Subcutaneous adipose tissue (tissue), 4 donors: Measurements from ENCODE around the gene TPST2. TPM values are rescaled to one million over a fixed set of nuclear protein-coding genes. Genes with fewer than 3 reads are reported as not detected.

Source experiments
- total RNA-seq, 4 donors: library from RNA; depleted of rRNA; stranded (reverse); fragments of >200 nt; gene quantifications; one replicate each; pipeline ENCODE4 v1.1.0, GENCODE V29; 2016
- TF ChIP-seq, protein P1 (sequence below): fragments of 450-650 bp; IDR thresholded peaks from one replicate; pipeline ENCODE4 v1.5.1; 2016; ENCODE audit warnings: low read depth, mild to moderate bottlenecking, control low read depth, antibody characterized with exemption, moderate library complexity

TPST2 gene
- total RNA-seq, 4 donors from 2014 or later, result 39.1 to 74.6 (median 48.3) TPM

DNA sequence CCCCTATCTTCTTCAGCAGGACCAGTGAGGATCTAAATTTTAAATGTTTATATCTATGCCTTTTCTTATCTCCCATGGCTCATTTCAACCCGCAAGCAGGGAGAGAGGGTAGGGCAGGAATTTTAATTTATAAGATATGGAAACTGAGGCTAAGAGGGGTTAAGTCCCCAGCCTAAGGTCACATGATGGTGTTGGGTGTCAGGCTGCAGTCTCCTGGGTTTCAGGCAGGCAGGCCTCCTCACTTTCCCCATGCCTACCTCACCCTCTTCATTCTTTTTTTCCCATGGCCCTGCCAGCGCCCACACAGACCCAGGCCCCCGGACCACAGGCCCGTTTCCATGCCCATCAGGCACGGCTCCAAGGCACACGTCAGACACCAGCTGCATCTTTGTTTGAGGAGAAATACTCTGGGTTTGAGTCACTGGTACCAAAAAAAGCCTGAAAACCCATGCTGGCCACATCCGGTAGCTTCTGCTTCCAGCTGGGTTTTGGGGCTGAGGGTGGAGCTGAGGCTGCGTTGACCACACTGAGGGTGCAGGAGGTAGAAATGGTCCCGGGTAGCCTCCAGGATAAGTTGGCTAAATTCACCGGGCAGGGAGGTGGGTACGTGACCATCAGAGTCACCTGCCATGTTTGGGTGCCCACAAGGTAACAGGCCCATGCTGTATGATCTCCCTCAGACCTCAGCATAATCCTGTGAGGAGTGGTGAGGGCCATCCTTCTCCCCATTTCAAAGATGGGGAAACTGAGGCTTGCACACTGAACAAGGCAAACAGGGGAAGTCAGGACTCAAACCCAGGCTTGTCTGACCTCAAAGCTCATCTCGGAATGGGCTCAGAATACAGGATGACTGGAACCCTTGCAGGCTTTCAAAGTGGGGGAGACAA, 20.4 kb upstream of the TPST2 start:
- TF ChIP-seq, protein P1, sequence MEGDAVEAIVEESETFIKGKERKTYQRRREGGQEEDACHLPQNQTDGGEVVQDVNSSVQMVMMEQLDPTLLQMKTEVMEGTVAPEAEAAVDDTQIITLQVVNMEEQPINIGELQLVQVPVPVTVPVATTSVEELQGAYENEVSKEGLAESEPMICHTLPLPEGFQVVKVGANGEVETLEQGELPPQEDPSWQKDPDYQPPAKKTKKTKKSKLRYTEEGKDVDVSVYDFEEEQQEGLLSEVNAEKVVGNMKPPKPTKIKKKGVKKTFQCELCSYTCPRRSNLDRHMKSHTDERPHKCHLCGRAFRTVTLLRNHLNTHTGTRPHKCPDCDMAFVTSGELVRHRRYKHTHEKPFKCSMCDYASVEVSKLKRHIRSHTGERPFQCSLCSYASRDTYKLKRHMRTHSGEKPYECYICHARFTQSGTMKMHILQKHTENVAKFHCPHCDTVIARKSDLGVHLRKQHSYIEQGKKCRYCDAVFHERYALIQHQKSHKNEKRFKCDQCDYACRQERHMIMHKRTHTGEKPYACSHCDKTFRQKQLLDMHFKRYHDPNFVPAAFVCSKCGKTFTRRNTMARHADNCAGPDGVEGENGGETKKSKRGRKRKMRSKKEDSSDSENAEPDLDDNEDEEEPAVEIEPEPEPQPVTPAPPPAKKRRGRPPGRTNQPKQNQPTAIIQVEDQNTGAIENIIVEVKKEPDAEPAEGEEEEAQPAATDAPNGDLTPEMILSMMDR, result no peak

DNA sequence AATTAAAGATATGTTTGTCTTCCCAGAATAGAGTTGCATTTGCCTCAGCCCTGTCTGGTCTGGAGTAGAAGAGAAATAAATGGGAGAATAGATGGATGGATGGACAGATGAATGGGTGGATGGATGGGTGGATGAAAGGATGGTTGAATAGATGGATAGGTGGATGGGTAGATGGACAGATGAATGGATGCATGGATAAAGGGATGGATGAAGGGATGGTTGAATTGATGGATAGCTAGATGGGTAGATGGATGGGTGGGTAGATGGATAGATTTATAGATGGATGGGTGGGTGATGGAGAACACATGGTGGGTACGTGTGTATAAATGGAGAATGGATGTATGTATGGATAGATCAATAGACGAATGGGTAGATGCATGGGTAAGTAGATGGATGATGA, 19.4 kb upstream of the TPST2 start:
- TF ChIP-seq, protein P1, result no peak

DNA sequence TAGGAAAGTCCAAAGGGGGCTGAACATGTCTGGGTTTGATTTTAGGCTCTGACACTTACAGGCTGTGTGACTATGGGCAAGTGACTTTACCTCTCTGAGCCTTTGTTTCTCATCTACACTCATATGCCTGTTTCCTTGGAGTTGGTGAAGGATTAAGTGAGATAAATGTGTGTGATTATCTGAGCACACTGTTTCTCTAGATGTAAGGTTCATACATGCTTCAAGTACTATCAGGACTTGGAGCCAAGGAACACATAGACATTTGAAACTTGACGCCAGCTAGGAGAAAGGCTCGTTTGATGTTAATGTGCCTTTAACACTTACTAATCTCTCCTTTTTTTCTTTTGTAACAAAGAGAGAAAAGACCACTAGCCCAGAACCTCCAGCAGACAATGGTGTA, 18.2 kb upstream of the TPST2 start:
- TF ChIP-seq, protein P1, result no peak

DNA sequence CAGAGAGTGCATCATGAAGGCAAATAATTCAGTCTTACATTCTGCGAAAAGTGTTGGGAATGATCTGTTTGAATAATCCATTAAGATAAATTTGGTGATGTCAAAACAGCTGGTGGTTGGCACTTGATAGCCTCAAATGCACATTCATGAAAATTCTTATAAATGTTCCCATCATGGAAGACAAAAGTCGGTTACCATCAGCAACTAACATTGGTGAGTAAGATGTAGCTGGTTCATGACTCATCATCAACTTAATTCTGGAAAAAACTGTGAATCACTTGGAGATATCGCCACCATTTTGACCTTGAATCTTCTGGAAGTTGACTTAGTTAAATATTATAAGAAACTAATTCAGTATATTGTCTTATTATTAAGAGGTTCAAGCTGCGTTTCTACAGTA, 16.7 kb upstream of the TPST2 start:
- TF ChIP-seq, protein P1, result no peak

DNA sequence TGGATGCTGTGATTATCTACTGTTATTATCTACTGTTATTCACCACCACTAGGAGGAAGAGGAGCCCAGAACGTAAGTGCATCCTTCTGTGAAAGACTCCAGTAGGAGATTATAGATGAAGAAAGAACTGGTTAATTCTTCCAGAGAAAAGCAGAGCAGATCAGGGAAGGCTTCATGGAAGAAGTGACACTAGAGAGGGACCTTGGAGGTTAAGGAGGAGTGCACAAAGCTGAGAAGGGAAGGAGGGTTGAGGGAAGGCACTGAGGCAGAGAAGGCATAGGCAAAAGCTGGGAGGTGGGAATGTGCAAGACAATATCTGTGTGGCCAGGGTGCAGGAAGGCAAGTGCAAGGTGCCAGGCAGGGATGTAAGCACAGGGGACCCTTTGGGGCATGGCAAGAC, 14.4 kb upstream of the TPST2 start:
- TF ChIP-seq, protein P1, result no peak

DNA sequence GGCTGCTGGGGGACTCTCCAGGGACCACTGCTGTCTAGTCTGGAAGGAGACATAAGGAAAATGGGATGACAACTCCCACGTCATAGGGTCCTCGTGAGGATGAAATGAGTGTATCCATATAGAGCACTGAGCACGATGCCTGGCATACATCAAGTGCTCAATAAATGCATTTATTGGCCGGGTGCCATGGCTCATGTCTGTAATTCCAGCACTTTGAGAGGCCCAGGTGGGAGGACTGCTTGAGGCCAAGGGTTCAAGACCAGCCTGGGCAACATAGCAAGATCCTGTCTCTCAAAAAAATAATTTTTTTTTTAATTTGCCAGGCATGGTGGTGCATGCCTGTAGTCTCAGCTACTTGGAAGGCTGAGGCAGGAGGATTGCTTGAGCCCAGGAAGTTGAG, 12.2 kb upstream of the TPST2 start:
- TF ChIP-seq, protein P1, result no peak

DNA sequence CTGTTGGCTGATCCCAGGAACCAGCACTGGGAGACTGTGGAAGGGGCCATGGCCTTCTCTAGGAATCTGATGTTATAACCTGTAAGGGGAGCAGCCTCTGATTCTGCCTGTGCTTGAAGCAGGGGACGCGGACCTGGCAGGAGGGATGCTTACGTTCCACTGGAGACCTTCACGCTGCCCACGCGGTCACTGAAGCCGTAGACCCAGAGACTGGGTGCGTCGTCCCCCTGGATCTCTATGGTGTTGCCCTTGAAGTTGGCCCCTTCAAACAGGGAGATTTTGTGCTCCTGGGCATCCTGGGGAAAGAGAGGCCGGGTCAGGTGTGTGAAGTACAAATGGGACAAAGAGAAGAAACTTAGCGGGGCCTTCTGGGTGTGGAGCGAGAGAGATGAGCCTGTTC, 11.8 kb upstream of the TPST2 start:
- TF ChIP-seq, protein P1, result no peak
